ENCODE data around the gene CYP1A2. TPM values are rescaled to one million over a fixed set of nuclear protein-coding genes. Genes with fewer than 3 reads are reported as not detected.
"Not testable (repeated sequence)": the region's sequence is repeated elsewhere in the genome, so short reads cannot be mapped to it uniquely, and the experiment has no call there.

The CYP1A2 gene
- total RNA-seq, 1 experiment from 2014 or later, result not detected

- peak; percentile 17 for DNase-seq
Observed at GRCh38 chr15:74725845-74726773, 22.5 kb upstream of the CYP1A2 start.

GRCh38 chr15:74726774-74727164, 21.9 kb upstream of the CYP1A2 start:
- Histone ChIP-seq H3K9me2 (replicated peaks; ENCODE audit: low read length) (no peaks in the 10 kb centered on the region), H3K4me3 (ENCODE audit: low read length) (peak overlapping the region; percentile 71), H3K36me3 (ENCODE audit: low read depth, low read length) (no peaks in the 10 kb centered on the region), H3K27me3 (ENCODE audit: low read length) (no peaks in the 10 kb centered on the region), H3K9me3 (ENCODE audit: low read length) (no peaks in the 10 kb centered on the region), H3K4me2 (ENCODE audit: low read length) (peak overlapping the region; percentile 94), H3K9ac (ENCODE audit: low read length) (peak overlapping the region; percentile 79; the same call in 1 of the 2 replicates), H3F3A (ENCODE audit: low read length, unreplicated experiment) (no peaks in the 10 kb centered on the region), H4K20me1 (ENCODE audit: low read length) (no peaks in the 10 kb centered on the region), H3K4me1 (ENCODE audit: insufficient read depth, low read length) (peaks cover 8% of the 10 kb centered on the region; the same call in 1 of the 2 replicates), H2AFZ (ENCODE audit: low read length) (peak overlapping the region; percentile 81), H3K79me2 (ENCODE audit: low read length) (no peaks in the 10 kb centered on the region), H3K27ac (ENCODE audit: low read length) (no peak overlapping the region; the same call in 1 of the 2 replicates)
- CTCF ChIA-PET, result no interaction called here
- BruUV-seq (replicated peaks), result no TSS peak
- no peak for ATAC-seq
- POLR2A ChIA-PET (ENCODE audit: unreplicated experiment), result no interaction called here
- no peak for TF ChIP-seq CTCF (conservative IDR thresholded peaks at IDR 0.05; ENCODE audit: low read depth, low read length)
- no peak for TF ChIP-seq EZH2 (IDR thresholded peaks at IDR 0.05; ENCODE audit: low read length, unreplicated experiment)
- TF ChIP-seq EZH2phosphoT487 (IDR thresholded peaks at IDR 0.05; ENCODE audit: borderline replicate concordance, low read length), result no peak
- intact Hi-C loops (cut with micrococcal nuclease), result no loop called here
- DNase-seq, result no peak

More at GRCh38 chr15:74725845-74726773, 22.5 kb upstream of the CYP1A2 start:
- intact Hi-C loops (cut with micrococcal nuclease), result no loop called here
- no peaks in the 10 kb centered on the region for H3K27me3 ChIP-seq (ENCODE audit: low read length)
- H3F3A ChIP-seq (ENCODE audit: low read length, unreplicated experiment), result no peaks in the 10 kb centered on the region
- H3K4me2 ChIP-seq (ENCODE audit: low read length), result peak overlapping the region; percentile 94
- BruUV-seq (replicated peaks), result no TSS peak
- peak overlapping the region; percentile 79 for H3K9ac ChIP-seq (ENCODE audit: low read length)
- H3K27ac ChIP-seq (ENCODE audit: low read length), result peak overlapping the region; percentile 44
- peak overlapping the region; percentile 71 for H3K4me3 ChIP-seq (ENCODE audit: low read length)
- POLR2A ChIA-PET (ENCODE audit: unreplicated experiment), result interaction anchor here (0.6 kb wide), 2 partner anchors 43 to 110 kb away, joined by 3 to 4 read pairs; no protein-coding TSS in a partner anchor
- H3K79me2 ChIP-seq (ENCODE audit: low read length), result no peaks in the 10 kb centered on the region
- CTCF ChIA-PET, result no interaction called here
- H4K20me1 ChIP-seq (ENCODE audit: low read length), result no peaks in the 10 kb centered on the region
- no peaks in the 10 kb centered on the region for H3K9me2 ChIP-seq (replicated peaks; ENCODE audit: low read length)
- H2AFZ ChIP-seq (ENCODE audit: low read length), result peak overlapping the region; percentile 81
- H3K36me3 ChIP-seq (ENCODE audit: low read depth, low read length), result no peaks in the 10 kb centered on the region
- peak; percentile 77 for ATAC-seq
- TF ChIP-seq EZH2phosphoT487 (IDR thresholded peaks at IDR 0.05; ENCODE audit: borderline replicate concordance, low read length) (no peak), EZH2 (IDR thresholded peaks at IDR 0.05; ENCODE audit: low read length, unreplicated experiment) (no peak), CTCF (conservative IDR thresholded peaks at IDR 0.05; ENCODE audit: low read depth, low read length) (no peak)
- peaks cover 8% of the 10 kb centered on the region; the same call in 1 of the 2 replicates for H3K4me1 ChIP-seq (ENCODE audit: insufficient read depth, low read length)
- H3K9me3 ChIP-seq (ENCODE audit: low read length), result no peaks in the 10 kb centered on the region

GRCh38 chr15:74727727-74728126, 20.9 kb upstream of the CYP1A2 start:
- no TSS peak for BruUV-seq (replicated peaks)
- H3K4me1 ChIP-seq (ENCODE audit: insufficient read depth, low read length), result peaks cover 8% of the 10 kb centered on the region; the same call in 1 of the 2 replicates
- no peak for ATAC-seq
- no peak overlapping the region for H3K4me3 ChIP-seq (ENCODE audit: low read length)
- no peaks in the 10 kb centered on the region for H3K9me3 ChIP-seq (ENCODE audit: low read length)
- no peaks in the 10 kb centered on the region for H3K36me3 ChIP-seq (ENCODE audit: low read depth, low read length)
- CTCF ChIA-PET, result no interaction called here
- no peak overlapping the region for H3K9ac ChIP-seq (ENCODE audit: low read length)
- no peaks in the 10 kb centered on the region for H4K20me1 ChIP-seq (ENCODE audit: low read length)
- H3F3A ChIP-seq (ENCODE audit: low read length, unreplicated experiment), result no peaks in the 10 kb centered on the region
- intact Hi-C loops (cut with micrococcal nuclease), result no loop called here
- no peaks in the 10 kb centered on the region for H3K9me2 ChIP-seq (replicated peaks; ENCODE audit: low read length)
- H2AFZ ChIP-seq (ENCODE audit: low read length), result no peak overlapping the region
- H3K27me3 ChIP-seq (ENCODE audit: low read length), result no peaks in the 10 kb centered on the region
- no peak overlapping the region for H3K27ac ChIP-seq (ENCODE audit: low read length)
- H3K79me2 ChIP-seq (ENCODE audit: low read length), result no peaks in the 10 kb centered on the region
- no peak for TF ChIP-seq EZH2phosphoT487 (IDR thresholded peaks at IDR 0.05; ENCODE audit: borderline replicate concordance, low read length)
- TF ChIP-seq EZH2 (IDR thresholded peaks at IDR 0.05; ENCODE audit: low read length, unreplicated experiment), result no peak
- no peak for TF ChIP-seq CTCF (conservative IDR thresholded peaks at IDR 0.05; ENCODE audit: low read depth, low read length)
- POLR2A ChIA-PET (ENCODE audit: unreplicated experiment), result no interaction called here
- no peak overlapping the region for H3K4me2 ChIP-seq (ENCODE audit: low read length)
- no peak for DNase-seq

- ATAC-seq; H3K27ac ChIP-seq (ENCODE audit: low read length); POLR2A ChIA-PET (ENCODE audit: unreplicated experiment); CTCF ChIA-PET; H3K9ac ChIP-seq (ENCODE audit: low read length); intact Hi-C loops (cut with micrococcal nuclease); H3K4me2 ChIP-seq (ENCODE audit: low read length); BruUV-seq (replicated peaks); H3K4me3 ChIP-seq (ENCODE audit: low read length); H3K27me3 ChIP-seq (ENCODE audit: low read length); H3K9me2 ChIP-seq (replicated peaks; ENCODE audit: low read length); H2AFZ ChIP-seq (ENCODE audit: low read length); H3K79me2 ChIP-seq (ENCODE audit: low read length); H4K20me1 ChIP-seq (ENCODE audit: low read length); H3F3A ChIP-seq (ENCODE audit: low read length, unreplicated experiment); H3K9me3 ChIP-seq (ENCODE audit: low read length); H3K36me3 ChIP-seq (ENCODE audit: low read depth, low read length); DNase-seq; H3K4me1 ChIP-seq (ENCODE audit: insufficient read depth, low read length): not testable (repeated sequence)
Observed at GRCh38 chr15:74728699-74729098, 19.9 kb upstream of the CYP1A2 start.
